ENCODE results near the gene FRMD4A.

- TF ChIP-seq CTCF (IDR thresholded peaks at IDR 0.05) (no peak), RXRA (IDR thresholded peaks at IDR 0.05; ENCODE audit: borderline replicate concordance, low read depth) (no peak), IRF3 (IDR thresholded peaks at IDR 0.05; ENCODE audit: low read depth, low read length) (no peak), POLR2AphosphoS5 (IDR thresholded peaks at IDR 0.05; ENCODE audit: low read depth, low read length) (no peak), SIN3A (IDR thresholded peaks at IDR 0.05; ENCODE audit: borderline replicate concordance, low read depth, low read length) (no peak), RAD21 (IDR thresholded peaks at IDR 0.05; ENCODE audit: low read length) (no peak), TAF1 (IDR thresholded peaks at IDR 0.05; ENCODE audit: borderline replicate concordance, low read depth, low read length) (no peak), MAX (IDR thresholded peaks at IDR 0.05; ENCODE audit: low read depth) (no peak), RFX5 (IDR thresholded peaks at IDR 0.05; ENCODE audit: low read length) (no peak)
Measured at GRCh38 chr10:13908475-13908874, 422.2 kb downstream of the FRMD4A start.
